ENCODE data around the gene SIT1. TPM values are rescaled to one million over a fixed set of nuclear protein-coding genes. Genes with fewer than 3 reads are reported as not detected.

Gene SIT1
- polyA plus RNA-seq, 1 donor, result 0.78 TPM

DNA sequence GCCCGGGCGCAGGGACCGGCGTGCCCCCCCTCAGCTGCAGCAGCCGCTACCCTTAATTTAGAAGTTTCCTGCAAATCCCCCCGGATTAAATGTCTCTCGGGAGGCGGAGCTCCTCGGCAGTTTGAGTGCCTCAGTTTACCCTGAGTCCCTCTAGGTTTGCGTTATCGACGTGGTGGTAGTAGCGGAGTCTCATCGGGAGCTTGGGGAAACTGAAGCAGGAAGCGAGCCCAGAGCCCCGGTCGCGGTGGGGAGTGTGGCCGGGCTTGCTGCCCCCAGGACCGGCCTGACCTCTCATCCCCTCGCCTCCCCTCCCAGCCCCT, 39.5 kb upstream of the SIT1 start:
- no CpG with 5 or more reads among the region's 21 CpGs for WGBS (ENCODE audit: insufficient coverage, low lambda C conversion rate)

DNA sequence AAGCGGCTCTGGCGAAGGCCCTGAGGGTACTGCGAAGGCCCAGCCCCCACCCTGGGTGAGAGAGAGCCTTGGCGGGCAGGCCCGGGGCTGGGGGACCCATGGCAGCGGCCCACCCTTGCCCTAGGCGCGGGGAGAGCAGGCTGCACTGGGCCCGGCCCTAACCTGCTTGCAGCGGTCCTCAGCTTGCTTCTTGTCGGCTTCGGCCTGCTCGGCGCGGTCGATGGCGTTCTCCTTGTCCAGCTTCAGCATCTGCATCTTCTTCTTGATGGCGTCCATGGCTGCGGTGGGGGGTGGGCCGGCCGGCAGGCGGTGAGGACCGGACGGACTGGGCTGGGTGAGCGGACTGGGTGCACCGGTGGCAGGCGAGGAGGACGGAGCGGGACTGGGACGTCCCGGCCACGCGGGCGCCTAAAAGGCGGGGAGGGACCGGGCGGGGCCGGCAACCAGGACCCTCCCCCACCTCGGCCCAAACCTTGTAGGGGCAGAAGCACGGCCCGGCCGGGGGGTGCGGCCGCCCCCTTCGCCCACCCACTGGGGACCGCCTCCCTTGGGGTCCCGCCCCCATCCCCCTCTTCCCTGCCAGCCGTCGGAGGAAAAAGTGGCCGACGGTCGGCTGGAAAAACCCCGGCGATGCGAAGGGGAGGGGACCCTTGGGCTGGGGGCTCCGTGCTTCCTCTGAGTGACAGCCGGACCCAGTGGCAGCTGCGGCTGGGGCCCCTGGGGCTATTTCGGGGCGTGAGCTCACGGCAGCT, 39.0 kb upstream of the SIT1 start, which contains the start of gene TPM2:
TSS of gene TPM2 (minus strand) at position 384 of the 752 bp plus-strand sequence. CDS start at position 276, 108 bp downstream.
- no CpG with 5 or more reads among the region's 61 CpGs for WGBS (ENCODE audit: insufficient coverage, low lambda C conversion rate)
- Histone ChIP-seq H3K4me1 (ENCODE audit: control insufficient read depth, insufficient read depth, low read length) (peaks cover 17% of the 10 kb centered on the region), H3K36me3 (ENCODE audit: control insufficient read depth, insufficient read depth, low read length) (peaks cover 13% of the 10 kb centered on the region), H3K27ac (ENCODE audit: low read length) (peak within 1 kb of the TSS; percentile 86), H3K9me3 (ENCODE audit: control insufficient read depth, low read depth, low read length) (peaks cover 9% of the 10 kb centered on the region), H3K4me3 (ENCODE audit: low read length) (peak within 1 kb of the TSS; percentile 78), H3K27me3 (ENCODE audit: control insufficient read depth, insufficient read depth, low read length) (peaks cover 2% of the 10 kb centered on the region)
- DNase-seq, result peak; percentile 42 to 64

More for the DNA sequence above, 39.5 kb upstream of the SIT1 start:
- H3K9me3 ChIP-seq (ENCODE audit: control insufficient read depth, low read depth, low read length), result peaks cover 7% of the 10 kb centered on the region
- peaks cover 7% of the 10 kb centered on the region for H3K36me3 ChIP-seq (ENCODE audit: control insufficient read depth, insufficient read depth, low read length)
- DNase-seq, result no peak
- peak overlapping the region; percentile 86 for H3K27ac ChIP-seq (ENCODE audit: low read length)
- H3K4me1 ChIP-seq (ENCODE audit: control insufficient read depth, insufficient read depth, low read length), result peaks cover 17% of the 10 kb centered on the region
- H3K27me3 ChIP-seq (ENCODE audit: control insufficient read depth, insufficient read depth, low read length), result peaks cover 2% of the 10 kb centered on the region
- H3K4me3 ChIP-seq (ENCODE audit: low read length), result peak overlapping the region; percentile 78

DNA sequence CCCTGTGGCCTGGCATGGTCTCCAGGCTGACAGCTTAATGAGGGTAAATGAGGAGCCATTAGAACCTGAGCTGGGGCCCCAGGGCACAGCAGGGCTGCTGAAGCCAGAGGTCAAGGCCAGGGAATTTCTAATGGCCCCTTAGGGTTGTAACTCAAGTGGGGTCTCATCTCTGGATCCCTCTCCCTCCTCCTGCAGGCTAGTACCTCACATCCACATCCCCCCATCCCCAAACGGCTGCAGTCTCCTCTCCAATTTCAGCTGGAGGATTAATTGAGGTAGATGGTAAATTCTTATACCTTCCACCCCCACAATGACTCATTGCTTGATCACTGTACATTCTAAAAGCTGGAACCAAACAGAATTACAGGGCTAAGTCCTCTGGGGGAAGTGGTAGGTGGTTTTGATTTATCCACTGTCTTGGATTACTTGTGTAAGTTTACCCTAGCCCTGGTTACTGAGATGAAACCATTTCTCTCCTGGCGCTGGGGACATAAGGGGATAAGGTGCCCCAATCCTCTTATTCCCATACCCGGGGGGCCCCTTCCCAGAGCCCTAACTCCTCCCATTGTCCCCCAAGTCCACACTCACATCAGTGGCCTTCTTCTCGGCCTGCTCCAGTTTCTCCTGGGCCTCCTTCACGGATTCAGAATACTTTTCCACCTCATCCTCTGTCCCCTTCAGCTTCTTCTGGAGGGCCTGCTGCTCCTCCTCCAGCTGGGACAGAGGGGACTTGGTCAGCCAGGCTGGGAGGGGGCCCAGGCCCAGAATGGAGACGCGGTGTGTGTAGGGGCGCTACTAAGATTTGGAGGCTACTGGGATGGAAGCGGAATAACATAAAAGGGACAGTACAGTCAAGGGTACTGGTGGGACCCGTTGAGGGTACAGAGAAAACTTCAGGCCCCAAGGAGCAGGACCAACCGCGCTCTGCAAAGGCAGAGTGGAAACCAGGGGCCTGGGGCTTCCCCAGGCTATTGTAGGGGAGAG, 38.1 kb upstream of the SIT1 start:
- 60% methylated on average over 1 of the region's 12 CpGs for WGBS (ENCODE audit: insufficient coverage, low lambda C conversion rate)
- Histone ChIP-seq H3K9me3 (ENCODE audit: control insufficient read depth, low read depth, low read length) (peaks cover 9% of the 10 kb centered on the region), H3K27me3 (ENCODE audit: control insufficient read depth, insufficient read depth, low read length) (peaks cover 2% of the 10 kb centered on the region), H3K27ac (ENCODE audit: low read length) (peak overlapping the region; percentile 64), H3K4me3 (ENCODE audit: low read length) (peak overlapping the region; percentile 78), H3K4me1 (ENCODE audit: control insufficient read depth, insufficient read depth, low read length) (peaks cover 17% of the 10 kb centered on the region), H3K36me3 (ENCODE audit: control insufficient read depth, insufficient read depth, low read length) (peaks cover 19% of the 10 kb centered on the region)
- DNase-seq, result peak in 1 of 2 donors; percentile 32

DNA sequence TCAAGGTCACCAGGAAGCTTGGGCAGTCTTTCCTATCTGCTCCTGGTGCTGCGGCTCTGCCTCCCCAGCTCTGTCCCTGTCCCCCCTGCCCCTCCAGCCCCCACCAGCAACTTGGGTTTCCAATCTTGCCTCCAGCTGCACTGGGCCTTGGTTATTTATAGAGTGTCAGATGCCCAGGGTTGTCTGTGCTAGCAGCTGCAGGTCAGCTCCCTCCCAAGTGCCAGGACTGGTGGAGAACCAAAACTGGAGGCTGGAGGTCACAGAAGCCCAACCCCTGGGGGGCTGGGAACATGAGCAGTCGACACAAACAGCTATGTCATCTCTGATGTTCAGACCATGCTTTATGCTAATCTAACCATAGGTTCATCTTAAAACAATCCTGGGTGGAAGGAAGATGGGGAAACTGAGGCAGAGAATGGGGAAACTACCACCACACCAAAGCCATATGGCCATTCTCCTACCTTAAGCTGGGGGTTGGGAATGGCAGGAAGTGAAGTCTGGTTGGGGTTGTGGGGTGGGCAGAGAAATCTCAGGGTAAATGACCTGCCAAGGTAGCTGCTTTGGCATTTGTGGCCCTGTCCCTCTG, 37.3 kb upstream of the SIT1 start:
- Histone ChIP-seq H3K36me3 (ENCODE audit: control insufficient read depth, insufficient read depth, low read length) (peaks cover 26% of the 10 kb centered on the region), H3K27me3 (ENCODE audit: control insufficient read depth, insufficient read depth, low read length) (peaks cover 2% of the 10 kb centered on the region), H3K4me1 (ENCODE audit: control insufficient read depth, insufficient read depth, low read length) (peaks cover 17% of the 10 kb centered on the region), H3K4me3 (ENCODE audit: low read length) (peak overlapping the region; percentile 78), H3K9me3 (ENCODE audit: control insufficient read depth, low read depth, low read length) (peaks cover 9% of the 10 kb centered on the region), H3K27ac (ENCODE audit: low read length) (peak overlapping the region; percentile 34)
- no CpG with 5 or more reads among the region's 2 CpGs for WGBS (ENCODE audit: insufficient coverage, low lambda C conversion rate)
- DNase-seq, result no peak

DNA sequence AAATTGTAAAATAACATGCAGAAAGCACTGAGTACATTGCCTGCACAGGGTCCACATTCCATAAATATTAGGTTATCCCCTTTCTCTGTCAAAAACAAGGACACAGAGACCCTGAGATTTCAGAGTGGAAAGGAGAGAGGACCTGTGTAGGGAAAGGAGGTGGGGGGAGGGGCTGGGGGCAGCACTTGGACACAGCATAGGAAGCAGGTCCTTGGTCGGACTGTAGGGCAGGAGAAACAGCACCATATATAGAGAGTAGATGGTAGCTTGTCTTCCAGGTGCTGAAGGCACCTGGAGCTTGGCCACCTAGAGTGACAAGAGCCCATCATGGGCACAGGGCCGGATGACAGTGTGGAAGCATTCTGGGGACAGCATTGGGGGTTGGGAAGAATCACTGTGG, 36.6 kb upstream of the SIT1 start:
- H3K9me3 ChIP-seq (ENCODE audit: control insufficient read depth, low read depth, low read length), result peaks cover 9% of the 10 kb centered on the region
- peaks cover 33% of the 10 kb centered on the region for H3K36me3 ChIP-seq (ENCODE audit: control insufficient read depth, insufficient read depth, low read length)
- H3K27me3 ChIP-seq (ENCODE audit: control insufficient read depth, insufficient read depth, low read length), result peaks cover 2% of the 10 kb centered on the region
- no CpG with 5 or more reads among the region's 2 CpGs for WGBS (ENCODE audit: insufficient coverage, low lambda C conversion rate)
- H3K4me1 ChIP-seq (ENCODE audit: control insufficient read depth, insufficient read depth, low read length), result peaks cover 17% of the 10 kb centered on the region
- peak overlapping the region; percentile 8 for H3K27ac ChIP-seq (ENCODE audit: low read length)
- DNase-seq, result no peak
- H3K4me3 ChIP-seq (ENCODE audit: low read length), result peak overlapping the region; percentile 3

DNA sequence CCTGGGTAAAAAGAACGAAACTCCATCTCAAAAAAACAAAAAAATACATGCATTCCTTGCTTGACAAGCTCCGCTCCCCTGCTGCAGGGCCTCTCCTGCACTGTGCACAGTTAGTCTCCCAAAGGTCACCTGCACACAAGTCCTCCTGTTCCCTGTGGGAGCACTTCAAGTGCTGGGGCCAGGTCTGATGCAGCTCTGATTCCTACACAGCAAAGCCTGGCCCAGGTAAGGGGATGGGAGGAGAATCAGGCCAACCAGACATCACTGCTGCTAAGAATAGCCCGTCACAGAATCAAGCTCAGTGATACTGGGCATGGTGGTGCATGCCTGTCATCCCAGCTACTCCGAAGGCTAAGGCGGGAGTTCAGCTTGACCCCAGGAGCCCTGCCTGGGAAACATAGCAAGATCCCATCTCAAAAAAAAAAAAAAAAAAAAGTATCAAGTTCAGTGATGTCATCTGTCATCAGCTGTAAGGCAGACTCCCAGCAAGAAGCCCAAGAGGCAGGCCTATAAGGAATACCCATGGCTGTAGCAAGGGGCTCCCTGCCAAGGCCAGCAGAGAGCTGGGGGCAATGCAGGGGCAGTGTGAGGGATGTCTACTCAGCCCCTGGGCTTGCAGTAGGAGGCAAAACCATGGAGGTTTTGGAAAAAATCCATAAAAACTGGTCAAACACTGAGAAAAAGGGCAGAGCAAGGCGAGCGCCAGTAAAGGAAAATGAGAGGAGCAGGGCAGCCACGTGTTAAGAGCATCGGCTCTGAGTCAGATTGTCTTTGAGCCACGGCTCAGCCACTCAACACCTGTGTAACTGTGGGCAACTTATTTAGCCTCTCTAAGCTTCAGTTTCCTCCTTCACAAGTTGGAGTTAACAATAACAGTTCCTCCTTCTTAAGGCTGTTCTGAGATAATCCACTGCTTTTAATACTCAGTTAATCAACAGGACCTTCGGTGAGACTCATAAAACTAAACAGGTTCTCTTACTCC, 35.8 kb upstream of the SIT1 start:
- peaks cover 17% of the 10 kb centered on the region for H3K4me1 ChIP-seq (ENCODE audit: control insufficient read depth, insufficient read depth, low read length)
- peaks cover 2% of the 10 kb centered on the region for H3K27me3 ChIP-seq (ENCODE audit: control insufficient read depth, insufficient read depth, low read length)
- no peak overlapping the region for H3K27ac ChIP-seq (ENCODE audit: low read length)
- 100% methylated on average over 1 of the region's 11 CpGs for WGBS (ENCODE audit: insufficient coverage, low lambda C conversion rate)
- no peak for DNase-seq
- H3K9me3 ChIP-seq (ENCODE audit: control insufficient read depth, low read depth, low read length), result peaks cover 9% of the 10 kb centered on the region
- peaks cover 38% of the 10 kb centered on the region for H3K36me3 ChIP-seq (ENCODE audit: control insufficient read depth, insufficient read depth, low read length)
- peak overlapping the region; percentile 13 for H3K4me3 ChIP-seq (ENCODE audit: low read length)

DNA sequence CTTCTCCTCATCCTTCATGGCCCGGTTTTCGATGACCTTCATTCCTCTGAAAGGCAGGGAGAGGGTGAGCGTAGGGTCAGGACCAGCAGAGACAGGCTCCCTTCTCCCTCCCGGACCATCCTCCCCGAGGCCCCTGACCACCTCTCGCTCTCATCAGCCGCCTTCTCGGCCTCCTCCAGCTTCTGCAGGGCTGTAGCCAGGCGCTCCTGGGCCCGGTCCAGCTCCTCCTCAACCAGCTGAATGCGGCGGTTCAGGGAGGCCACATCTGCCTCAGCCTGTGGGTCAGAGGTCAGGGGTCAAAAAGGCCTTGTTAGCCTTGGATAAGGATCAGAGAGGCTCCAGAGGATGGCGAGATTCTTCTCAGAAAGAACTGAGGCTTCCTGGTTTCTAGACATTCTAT, 34.8 kb upstream of the SIT1 start:
- Histone ChIP-seq H3K27me3 (ENCODE audit: control insufficient read depth, insufficient read depth, low read length) (peaks cover 2% of the 10 kb centered on the region), H3K4me3 (ENCODE audit: low read length) (no peak overlapping the region), H3K9me3 (ENCODE audit: control insufficient read depth, low read depth, low read length) (peaks cover 9% of the 10 kb centered on the region), H3K27ac (ENCODE audit: low read length) (no peak overlapping the region), H3K36me3 (ENCODE audit: control insufficient read depth, insufficient read depth, low read length) (peaks cover 38% of the 10 kb centered on the region), H3K4me1 (ENCODE audit: control insufficient read depth, insufficient read depth, low read length) (peaks cover 13% of the 10 kb centered on the region)
- DNase-seq, result no peak
- no CpG with 5 or more reads among the region's 13 CpGs for WGBS (ENCODE audit: insufficient coverage, low lambda C conversion rate)

DNA sequence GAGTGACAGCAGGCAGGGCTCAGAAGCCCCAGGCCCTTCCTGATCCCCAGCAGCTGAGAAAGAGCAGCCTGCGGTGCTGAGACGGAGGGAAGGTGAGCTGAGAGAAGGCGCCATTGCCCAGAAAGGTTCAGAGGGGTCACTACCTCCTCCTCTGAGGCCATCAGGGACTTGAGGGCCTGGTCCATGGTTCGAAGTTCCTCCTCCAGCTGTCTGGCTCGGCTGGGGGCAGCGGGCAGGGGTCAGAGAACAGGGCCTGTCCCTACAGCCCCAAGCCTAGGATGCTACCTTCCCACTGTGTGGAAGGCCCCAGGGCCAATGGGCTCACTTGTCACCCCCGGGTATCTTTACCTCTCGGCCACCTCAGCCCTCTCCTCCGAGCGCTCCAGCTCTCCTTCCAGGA, 34.2 kb upstream of the SIT1 start:
- Histone ChIP-seq H3K36me3 (ENCODE audit: control insufficient read depth, insufficient read depth, low read length) (peaks cover 38% of the 10 kb centered on the region), H3K4me3 (ENCODE audit: low read length) (no peak overlapping the region), H3K9me3 (ENCODE audit: control insufficient read depth, low read depth, low read length) (peaks cover 9% of the 10 kb centered on the region), H3K27me3 (ENCODE audit: control insufficient read depth, insufficient read depth, low read length) (no peaks in the 10 kb centered on the region), H3K27ac (ENCODE audit: low read length) (no peak overlapping the region), H3K4me1 (ENCODE audit: control insufficient read depth, insufficient read depth, low read length) (peaks cover 10% of the 10 kb centered on the region)
- no peak for DNase-seq
- no CpG with 5 or more reads among the region's 10 CpGs for WGBS (ENCODE audit: insufficient coverage, low lambda C conversion rate)

DNA sequence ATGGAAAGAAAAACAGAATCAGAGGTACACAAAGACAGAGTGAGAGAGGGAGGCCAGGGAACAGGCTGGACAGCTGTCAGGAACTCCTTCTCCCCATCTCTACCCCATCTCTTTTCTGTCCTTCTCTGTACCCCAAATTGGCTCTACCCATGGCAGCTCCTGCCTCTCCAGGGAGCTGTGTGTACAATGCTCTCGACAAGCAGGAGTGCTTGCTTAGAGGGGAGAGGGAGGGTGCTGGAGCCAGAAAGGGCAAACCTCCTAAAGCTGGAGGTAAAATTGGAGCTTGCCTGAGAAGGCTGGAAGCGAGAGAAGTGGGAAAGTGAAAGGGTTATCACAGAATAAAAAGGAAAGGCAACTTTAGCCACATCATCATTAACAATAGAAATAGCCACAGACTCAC, 32.6 kb upstream of the SIT1 start:
- Histone ChIP-seq H3K4me1 (ENCODE audit: control insufficient read depth, insufficient read depth, low read length) (peaks cover 2% of the 10 kb centered on the region), H3K27ac (ENCODE audit: low read length) (no peak overlapping the region), H3K9me3 (ENCODE audit: control insufficient read depth, low read depth, low read length) (peaks cover 6% of the 10 kb centered on the region), H3K36me3 (ENCODE audit: control insufficient read depth, insufficient read depth, low read length) (peaks cover 38% of the 10 kb centered on the region), H3K4me3 (ENCODE audit: low read length) (no peak overlapping the region), H3K27me3 (ENCODE audit: control insufficient read depth, insufficient read depth, low read length) (no peaks in the 10 kb centered on the region)
- WGBS (ENCODE audit: insufficient coverage, low lambda C conversion rate), result no CpG with 5 or more reads among the region's 2 CpGs
- DNase-seq, result no peak

Data from large intestine (tissue), 3 donors.